ENCODE data around the gene TUBGCP3.

TUBGCP3 gene

GRCh38 chr13:112477070-112477619 lies 110.8 kb downstream of the TUBGCP3 start:
- no peak for DNase-seq (ENCODE audit: low spot score)

GRCh38 chr13:112475889-112476288 lies 112.1 kb downstream of the TUBGCP3 start:
- DNase-seq (ENCODE audit: low spot score) = no peak

- DNase-seq (ENCODE audit: low spot score) = no peak
Measured at GRCh38 chr13:112474869-112475268, 113.1 kb downstream of the TUBGCP3 start.

GRCh38 chr13:112473818-112474217 lies 114.1 kb downstream of the TUBGCP3 start:
- no peak for DNase-seq (ENCODE audit: low spot score)

- no peak for DNase-seq (ENCODE audit: low spot score)
Measured at GRCh38 chr13:112469071-112469745, 118.7 kb downstream of the TUBGCP3 start.

- no peak for DNase-seq (ENCODE audit: low spot score)
Measured at GRCh38 chr13:112468069-112468468, 119.9 kb downstream of the TUBGCP3 start.

GRCh38 chr13:112467236-112467635 lies 120.7 kb downstream of the TUBGCP3 start:
- no peak for DNase-seq (ENCODE audit: low spot score)

- no peak for DNase-seq (ENCODE audit: low spot score)
Measured at GRCh38 chr13:112466132-112467058, 121.6 kb downstream of the TUBGCP3 start.

GRCh38 chr13:112465251-112466131 lies 122.5 kb downstream of the TUBGCP3 start:
- DNase-seq (ENCODE audit: low spot score) = no peak

GRCh38 chr13:112464720-112465119 lies 123.2 kb downstream of the TUBGCP3 start:
- DNase-seq (ENCODE audit: low spot score) = no peak

GRCh38 chr13:112462408-112462807 lies 125.5 kb downstream of the TUBGCP3 start:
- DNase-seq (ENCODE audit: low spot score) = no peak

GRCh38 chr13:112457485-112457884 lies 130.5 kb downstream of the TUBGCP3 start:
- no peak for DNase-seq (ENCODE audit: low spot score)

GRCh38 chr13:112457081-112457480 lies 130.9 kb downstream of the TUBGCP3 start:
- no peak for DNase-seq (ENCODE audit: low spot score)

GRCh38 chr13:112456138-112457056 lies 131.6 kb downstream of the TUBGCP3 start:
- no peak for DNase-seq (ENCODE audit: low spot score)

- DNase-seq (ENCODE audit: low spot score) = no peak
Measured at GRCh38 chr13:112455476-112456059, 132.4 kb downstream of the TUBGCP3 start.

GRCh38 chr13:112454648-112455334 lies 133.2 kb downstream of the TUBGCP3 start:
- DNase-seq (ENCODE audit: low spot score) = no peak

GRCh38 chr13:112453874-112454647 lies 133.9 kb downstream of the TUBGCP3 start:
- DNase-seq (ENCODE audit: low spot score) = no peak

- no peak for DNase-seq (ENCODE audit: low spot score)
Measured at GRCh38 chr13:112453207-112453829, 134.6 kb downstream of the TUBGCP3 start.

Data from LoVo (cell line).